NCI-H1092 treated with DMSO at 0.1 percent for 48 hours (cell line): ENCODE results near the gene C16orf78.
"Not testable (repeated sequence)": the region's sequence is repeated elsewhere in the genome, so short reads cannot be mapped to it uniquely, and the experiment has no call there.

Experiments used
- DNase-seq: peaks from one replicate; lab custom pipeline; 2025; lab: John Stamatoyannopoulos, UW

C16orf78 gene

DNA sequence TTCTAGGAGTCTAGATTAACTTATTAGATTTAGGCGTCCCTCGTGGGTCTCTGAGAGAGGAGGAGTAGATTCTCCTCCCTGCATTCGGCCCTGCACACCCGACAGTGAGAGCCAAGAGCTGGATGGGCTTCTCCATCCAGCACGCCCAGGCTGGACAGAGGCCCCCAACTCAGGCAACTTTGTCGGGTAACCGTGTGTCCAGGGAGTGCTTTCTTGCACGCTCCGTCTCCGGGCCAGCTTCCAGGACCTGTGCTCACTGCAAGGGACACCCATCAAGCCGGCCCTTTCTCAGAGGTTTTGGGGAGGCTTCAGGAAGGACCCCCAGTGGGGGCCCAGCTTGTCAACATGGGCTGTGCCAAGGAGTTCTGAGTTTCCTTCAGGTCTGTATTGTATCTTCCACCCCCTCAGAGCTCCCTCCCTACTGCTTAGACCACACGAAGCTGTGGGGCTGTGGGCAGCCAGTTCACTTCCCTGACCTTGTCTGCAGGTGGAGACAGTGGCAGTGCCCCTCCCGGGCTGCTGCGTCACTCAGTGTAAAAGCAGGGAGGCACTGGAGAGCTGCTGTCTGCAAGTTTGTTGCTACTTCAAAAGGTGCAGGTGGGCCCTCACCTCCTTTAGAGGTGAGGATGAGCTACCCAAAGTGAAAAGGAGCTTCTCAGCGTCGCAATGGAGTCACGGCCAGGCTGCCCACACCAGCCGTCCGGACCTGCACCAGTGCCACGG lies 24.0 kb upstream of the C16orf78 start:
- no peak for DNase-seq

- peak; percentile 37 for DNase-seq
Observed at GRCh38 chr16:49350265-49351095, 23.1 kb upstream of the C16orf78 start.

DNA sequence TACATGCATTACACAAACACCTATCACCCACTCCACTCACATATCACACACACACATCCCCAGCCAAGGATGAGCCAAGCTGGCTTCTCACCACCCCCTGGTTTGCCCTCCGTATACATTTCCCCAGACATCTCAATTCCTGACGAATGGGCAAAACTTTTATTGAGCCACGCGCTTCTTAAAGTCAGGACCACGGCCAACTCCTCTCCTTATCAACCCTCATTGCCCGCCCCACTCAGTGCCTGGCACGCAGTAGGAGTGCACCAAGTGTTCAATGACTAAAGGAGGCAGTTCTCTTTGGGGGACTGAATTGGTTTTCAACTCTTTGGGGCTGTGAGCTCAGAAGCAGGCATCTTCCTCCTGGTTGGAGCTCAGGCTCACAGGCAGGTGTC lies 22.5 kb upstream of the C16orf78 start:
- no peak for DNase-seq

DNA sequence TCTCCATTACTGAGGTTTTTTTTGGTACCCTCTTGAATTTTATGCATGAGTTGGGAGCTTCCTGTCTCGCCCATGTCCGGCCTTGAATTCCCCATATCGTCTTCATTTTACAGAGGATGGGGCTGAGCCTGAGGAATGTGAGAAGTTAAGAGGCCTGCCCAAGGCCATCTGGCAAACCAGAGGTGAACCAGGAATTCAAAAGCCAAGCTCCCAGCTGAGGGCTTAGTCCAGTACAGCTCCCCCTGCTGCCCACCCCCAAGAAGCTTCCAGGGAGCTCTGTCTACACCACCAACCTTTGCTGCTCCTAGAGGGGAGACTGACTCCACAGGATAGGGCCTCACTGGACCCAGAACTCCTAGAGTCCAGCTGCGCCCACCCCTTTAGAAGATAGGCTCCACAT lies 20.7 kb upstream of the C16orf78 start:
- DNase-seq = no peak

- DNase-seq = no peak
Observed at GRCh38 chr16:49353680-49354079, 19.9 kb upstream of the C16orf78 start.

DNA sequence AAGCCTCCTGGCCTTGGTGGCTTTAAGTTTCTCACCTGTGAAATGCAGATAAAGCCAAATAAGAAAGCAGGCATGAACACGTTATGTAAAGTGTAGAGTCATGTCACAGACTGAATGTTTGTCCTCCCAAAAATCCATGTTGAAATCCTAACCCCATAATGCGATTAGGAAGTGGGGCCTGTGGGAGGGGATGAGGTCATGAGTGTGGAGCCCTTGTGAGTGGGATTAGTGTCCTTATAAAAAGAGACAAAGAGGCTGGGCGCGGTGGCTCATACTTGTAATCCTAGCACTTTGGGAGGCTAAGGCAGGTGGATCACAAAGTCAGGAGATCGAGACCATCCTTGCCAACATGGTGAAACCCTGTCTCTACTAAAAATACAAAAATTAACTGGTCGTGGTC lies 19.5 kb upstream of the C16orf78 start:
- DNase-seq = no peak

DNA sequence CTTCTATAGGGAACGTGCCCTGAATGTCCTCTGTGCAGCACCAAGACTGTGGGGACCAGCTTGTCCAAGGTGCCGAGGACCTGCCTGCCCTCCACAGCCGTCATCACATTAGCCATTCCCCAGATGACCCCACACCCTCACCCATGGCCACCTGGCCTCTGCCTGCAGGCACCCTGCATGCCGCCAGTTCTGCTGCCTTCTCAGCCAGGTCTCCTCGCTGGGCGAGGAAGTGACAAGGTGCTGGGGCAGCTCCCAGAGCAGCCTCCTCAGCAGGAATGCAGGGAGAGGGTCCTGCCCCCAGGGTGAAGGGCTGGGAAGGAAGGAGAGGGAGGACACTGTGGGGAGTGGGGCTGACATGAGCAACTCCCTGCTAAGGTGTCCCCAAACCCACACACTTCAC lies 18.6 kb upstream of the C16orf78 start:
- no peak for DNase-seq

- no peak for DNase-seq
Observed at GRCh38 chr16:49355933-49356665, 17.5 kb upstream of the C16orf78 start.

GRCh38 chr16:49356728-49357488 lies 16.7 kb upstream of the C16orf78 start:
- DNase-seq = no peak

- DNase-seq = no peak
Observed at GRCh38 chr16:49359591-49359990, 14.0 kb upstream of the C16orf78 start.

GRCh38 chr16:49361731-49362130 lies 11.9 kb upstream of the C16orf78 start:
- not testable (repeated sequence) for DNase-seq

GRCh38 chr16:49362230-49362629 lies 11.4 kb upstream of the C16orf78 start:
- no peak for DNase-seq

DNA sequence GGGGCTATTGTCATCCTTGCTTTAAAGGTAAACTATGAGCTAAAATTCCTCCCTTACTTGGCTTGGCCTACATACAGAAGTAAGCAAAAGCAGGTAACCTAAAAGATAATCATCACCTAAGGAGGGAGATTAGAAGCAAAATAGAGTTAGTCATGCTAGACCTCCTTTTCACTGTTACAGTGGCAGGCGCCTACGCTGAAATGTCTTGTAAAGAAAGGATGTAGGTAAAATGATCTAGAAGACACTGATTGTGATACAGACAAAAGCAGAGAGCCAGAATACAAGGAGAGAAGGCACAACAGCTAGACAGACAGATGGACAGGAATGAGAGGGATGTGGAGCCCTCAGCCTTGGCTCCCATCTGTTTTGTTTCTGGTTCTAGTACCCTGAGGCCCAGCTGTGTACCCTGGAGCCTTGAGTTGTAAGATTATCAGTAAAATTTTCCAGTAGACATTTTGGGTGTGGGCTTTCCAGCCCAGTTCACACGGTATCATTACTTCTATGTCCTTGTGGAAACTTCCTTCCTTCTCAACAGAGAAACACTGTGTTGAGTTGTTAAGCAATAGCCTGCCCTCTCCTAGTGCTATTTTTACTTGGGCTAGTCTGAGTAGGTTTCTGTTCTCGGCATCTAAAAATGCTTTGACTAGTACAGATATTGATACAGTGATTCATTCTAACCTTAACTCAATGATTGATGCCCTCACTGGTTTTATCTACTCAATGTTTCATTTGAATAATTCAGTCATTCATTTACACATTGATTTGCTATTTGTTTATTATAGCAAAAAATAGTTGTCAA lies 7.7 kb upstream of the C16orf78 start:
- no peak for DNase-seq

GRCh38 chr16:49366669-49367068 lies 6.9 kb upstream of the C16orf78 start:
- no peak for DNase-seq

- DNase-seq = no peak
Observed at GRCh38 chr16:49369651-49370611, 3.7 kb upstream of the C16orf78 start.

- DNase-seq = no peak
Observed at GRCh38 chr16:49376206-49376605, 2.6 kb downstream of the C16orf78 start.

DNA sequence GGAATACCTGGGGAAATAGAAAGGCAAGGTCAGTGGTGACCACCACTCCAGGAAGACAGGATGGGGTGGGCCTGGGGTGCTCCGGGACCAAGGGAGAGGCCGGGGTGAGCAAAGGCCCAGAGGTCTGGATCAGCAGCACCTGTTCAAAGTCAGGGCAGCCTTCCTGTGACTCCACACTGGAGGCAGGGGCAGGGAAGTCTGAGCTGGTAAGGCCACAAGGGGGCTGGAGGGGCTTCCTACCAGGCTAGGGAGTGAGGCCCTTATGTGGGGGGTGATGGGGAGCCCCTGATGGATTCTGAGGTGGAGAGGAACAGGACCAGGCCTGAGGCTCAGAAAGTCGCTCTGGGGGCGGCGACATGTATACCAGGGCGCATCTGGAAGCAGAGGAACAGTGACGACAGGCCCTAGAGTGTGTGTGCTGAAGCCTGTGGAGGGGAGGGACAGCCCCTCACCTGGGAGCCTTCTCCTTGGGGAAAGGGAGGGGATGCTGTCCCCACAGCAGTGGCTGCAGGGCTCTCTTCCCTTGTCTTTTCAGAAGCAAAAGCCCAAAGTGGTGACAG lies 3.7 kb downstream of the C16orf78 start:
- no peak for DNase-seq

- no peak for DNase-seq
Observed at GRCh38 chr16:49378238-49378637, 4.6 kb downstream of the C16orf78 start.

DNA sequence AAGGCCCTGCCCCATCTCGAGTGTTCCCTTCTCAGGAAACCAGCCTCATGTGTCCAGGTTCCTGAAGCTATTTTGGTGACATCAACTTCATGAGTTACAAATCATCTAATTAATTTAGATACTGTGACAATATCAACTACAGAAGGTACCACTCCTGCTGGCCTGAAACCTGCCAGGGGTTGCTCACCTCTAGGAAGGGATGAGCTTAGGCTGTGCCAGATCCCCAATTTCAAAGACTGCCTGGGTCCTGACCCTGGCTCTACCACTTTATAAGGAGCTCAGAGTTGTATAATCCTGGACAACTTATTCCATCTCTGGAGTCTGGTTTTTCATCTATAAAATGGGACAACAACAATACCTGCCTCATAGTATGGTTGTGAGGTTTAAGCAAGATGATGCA lies 5.2 kb downstream of the C16orf78 start:
- no peak for DNase-seq

DNA sequence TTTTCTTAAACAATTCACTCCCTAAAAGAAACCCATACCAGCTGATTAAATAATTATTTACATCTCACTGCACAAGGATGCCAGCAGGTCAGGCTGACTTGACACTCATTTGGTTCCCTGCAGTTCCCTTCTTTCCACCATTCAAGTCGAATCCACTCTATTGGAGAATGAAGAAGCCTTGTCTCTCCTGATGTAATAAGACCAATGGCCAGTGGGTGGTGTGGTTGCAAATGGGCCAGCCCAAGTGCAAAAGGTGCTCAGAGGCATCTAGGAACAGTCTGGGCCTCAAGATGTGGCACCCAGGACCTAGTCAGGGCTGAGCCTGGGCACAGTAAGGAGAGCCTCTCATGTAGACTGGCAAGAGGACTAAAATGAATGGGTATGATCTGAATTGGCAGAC lies 9.3 kb downstream of the C16orf78 start:
- DNase-seq = no peak
